GM12878 (cell line): ENCODE data around the gene GSK3A. TPM values are rescaled to one million over a fixed set of nuclear protein-coding genes. Genes with fewer than 3 reads are reported as not detected.

Experiments used
- BCLAF1 ChIP-seq: fragments of 450-650 bp; IDR thresholded peaks from 2 replicates; pipeline ENCODE4 v1.6.1; 2017; ENCODE audit warnings: antibody characterized with exemption, mild to moderate bottlenecking, moderate library complexity
- BMI1 ChIP-seq: fragments of 450-650 bp; IDR thresholded peaks from 2 replicates; pipeline ENCODE4 v1.6.1; 2016; ENCODE audit warnings: mild to moderate bottlenecking, moderate library complexity, borderline replicate concordance
- EGR1 ChIP-seq, 2 experiments: IDR thresholded peaks; 1 replicate in 1 of 2; 2 replicates in 1 of 2; pipeline ENCODE4 v1.6.1; 2011 to 2012; ENCODE audit warnings: low read depth in 2 of 2, low read length in 2 of 2, borderline replicate concordance in 1 of 2, mild to moderate bottlenecking in 1 of 2, moderate library complexity in 1 of 2
- FOS ChIP-seq: IDR thresholded peaks from 3 replicates; pipeline ENCODE4 v1.6.1; 2011; ENCODE audit warnings: borderline replicate concordance; ENCODE audit not compliant: insufficient read length; ENCODE audit errors: extremely low read depth
- FOXM1 ChIP-seq: IDR thresholded peaks from 2 replicates; pipeline ENCODE4 v1.6.1; 2012; ENCODE audit warnings: low read depth, mild to moderate bottlenecking, inconsistent platforms, low read length, moderate library complexity
- MEF2A ChIP-seq: IDR thresholded peaks from 2 replicates; pipeline ENCODE4 v1.6.1; 2011; ENCODE audit warnings: low read depth, mild to moderate bottlenecking, low read length, moderate library complexity; ENCODE audit not compliant: insufficient read depth
- MLLT1 ChIP-seq: fragments of 450-650 bp; IDR thresholded peaks from 2 replicates; pipeline ENCODE4 v1.6.1; 2016; ENCODE audit warnings: mild to moderate bottlenecking
- NFYB ChIP-seq: IDR thresholded peaks from 2 replicates; pipeline ENCODE4 v1.6.1; 2011; ENCODE audit warnings: low read depth, mild to moderate bottlenecking, low read length, improper control_type of control experiment, moderate library complexity; ENCODE audit not compliant: insufficient read depth
- NRF1 ChIP-seq: conservative IDR thresholded peaks from 2 replicates; pipeline ENCODE4 v1.6.1; 2011; ENCODE audit warnings: mild to moderate bottlenecking, low read depth, low read length, improper control_type of control experiment
- RAD21 ChIP-seq: IDR thresholded peaks from 2 replicates; pipeline ENCODE4 v1.6.1; 2011; ENCODE audit warnings: mild to moderate bottlenecking, low read depth, low read length, moderate library complexity; ENCODE audit not compliant: insufficient read depth
- RB1 ChIP-seq: fragments of 450-650 bp; formaldehyde crosslinking; IDR thresholded peaks from 2 replicates; pipeline ENCODE4 v1.6.1; 2017; ENCODE audit warnings: mild to moderate bottlenecking, borderline replicate concordance
- RELB ChIP-seq: fragments of 450-650 bp; IDR thresholded peaks from 2 replicates; pipeline ENCODE4 v1.6.1; 2017; ENCODE audit warnings: low read depth, mild to moderate bottlenecking, moderate library complexity
- SPI1 ChIP-seq: IDR thresholded peaks from 2 replicates; pipeline ENCODE4 v1.6.1; 2011; ENCODE audit warnings: low read depth, mild to moderate bottlenecking, low read length, moderate library complexity, borderline replicate concordance; ENCODE audit not compliant: insufficient read depth
- STAT1 ChIP-seq: fragments of 450-650 bp; conservative IDR thresholded peaks from 2 replicates; pipeline ENCODE4 v1.6.1; 2014; ENCODE audit warnings: antibody characterized with exemption, mild to moderate bottlenecking
- TAF1 ChIP-seq: IDR thresholded peaks from 2 replicates; pipeline ENCODE4 v1.6.1; 2011; ENCODE audit warnings: mild to moderate bottlenecking, low read depth, low read length, borderline replicate concordance
- ZNF24 ChIP-seq: fragments of 450-650 bp; IDR thresholded peaks from 2 replicates; pipeline ENCODE4 v1.6.1; 2017; ENCODE audit warnings: antibody characterized with exemption, mild to moderate bottlenecking
- ZZZ3 ChIP-seq: IDR thresholded peaks from 2 replicates; pipeline ENCODE4 v1.6.1; 2011; ENCODE audit warnings: low read depth; ENCODE audit not compliant: control insufficient read depth, insufficient read length
- polyA plus RNA-seq, 11 experiments: library from polyadenylated mRNA; depleted of rRNA in 4 of 11; unstranded in 6 of 11; stranded (reverse) in 5 of 11; fragments of >200 nt; fragmentation: Nextera tagmentation in 4 of 11; fragmentation: Illumina TruSeq in 1 of 11; extraction: Ambion mirVana in 4 of 11; extraction: Trizol in 1 of 11; gene quantifications; 1 replicate in 1 of 11; 2 replicates in 10 of 11; pipeline versions ENCODE4 v1.2.1 to v1.2.3, GENCODE V29; 2011 to 2016; ENCODE audit warnings: inconsistent platforms in 2 of 11, missing spikeins in 2 of 11, low read depth in 1 of 11
- total RNA-seq, 4 experiments: library from RNA; depleted of rRNA in 3 of 4; stranded (reverse); fragments of >200 nt in 3 of 4; fragmentation: Illumina TruSeq in 1 of 4; extraction: Trizol in 1 of 4; gene quantifications; 2 replicates each; pipeline versions ENCODE4 v1.2.1 to v1.2.3, GENCODE V29; 2013 to 2021
- TF ChIP-seq, protein P1 (sequence below): IDR thresholded peaks from 2 replicates; pipeline ENCODE4 v1.6.1; 2011; ENCODE audit warnings: low read depth, mild to moderate bottlenecking, low read length, moderate library complexity, borderline replicate concordance; ENCODE audit errors: extremely low read depth

Gene GSK3A
- total and polyA plus RNA-seq, 10 of the 15 experiments (the other 5 are each of a cell fraction or from before 2014, with no cell fraction given) = 1.00 to 47.9 (median 15.2) TPM

GRCh38 chr19:42242512-42243409 is at the start of gene GSK3A (continued):
- TF ChIP-seq NRF1 = no peak
- TF ChIP-seq, protein P1, sequence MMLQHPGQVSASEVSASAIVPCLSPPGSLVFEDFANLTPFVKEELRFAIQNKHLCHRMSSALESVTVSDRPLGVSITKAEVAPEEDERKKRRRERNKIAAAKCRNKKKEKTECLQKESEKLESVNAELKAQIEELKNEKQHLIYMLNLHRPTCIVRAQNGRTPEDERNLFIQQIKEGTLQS = peak; percentile 41; the same call in 1 of the 2 replicates
- peak; percentile 40; the same call in 1 of the 2 replicates for TF ChIP-seq RELB
- TF ChIP-seq RB1 = no peak; the same call in 1 of the 2 replicates
- 0 out of 2 replicates have a peak, but pooled peaks have one; percentile 26 for TF ChIP-seq NFYB
- TF ChIP-seq TAF1 = peak; percentile 61; the same call in 1 of the 2 replicates
- TF ChIP-seq EGR1 (IDR thresholded peaks at IDR 0.05; ENCODE audit: borderline replicate concordance in 1 of 2, low read depth in 2 of 2, low read length in 2 of 2) = peak; percentile 34 to 86
- TF ChIP-seq ZZZ3 = no peak
- no peak for TF ChIP-seq RAD21
- TF ChIP-seq BMI1 = no peak
- no peak for TF ChIP-seq FOS
- TF ChIP-seq STAT1 = peak; percentile 23; the same call in 1 of the 2 replicates
- TF ChIP-seq ZNF24 = no peak
- TF ChIP-seq BCLAF1 = no peak
- 0 out of 2 replicates have a peak, but pooled peaks have one; percentile 2 for TF ChIP-seq MEF2A
- TF ChIP-seq FOXM1 = no peak
- peak; percentile 30; the same call in 1 of the 2 replicates for TF ChIP-seq SPI1
- TF ChIP-seq MLLT1 = peak; percentile 55
